Umbilical cord (tissue), 2 donors: ENCODE data around the gene KLHDC4. TPM values are rescaled to one million over a fixed set of nuclear protein-coding genes. Genes with fewer than 3 reads are reported as not detected.
"Not testable (repeated sequence)": the region's sequence is repeated elsewhere in the genome, so short reads cannot be mapped to it uniquely, and the experiment has no call there.

ENCODE experiments used
- DNase-seq: peaks from one replicate; pipeline ENCODE4 v3.0.0-alpha.2; 2015; ENCODE audit warnings: low spot score
- total RNA-seq: library from RNA; depleted of rRNA; stranded (reverse); fragments of >200 nt; gene quantifications from one replicate; pipeline ENCODE4 v1.2.3, GENCODE V29; 2014; ENCODE audit warnings: low replicate concordance; ENCODE audit not compliant: insufficient read depth

The KLHDC4 gene
- total RNA-seq, 1 donor from 2014 or later: 35.9 TPM

GRCh38 chr16:87720446-87720845 is 45.3 kb downstream of the KLHDC4 start:
- no peak for DNase-seq

DNA sequence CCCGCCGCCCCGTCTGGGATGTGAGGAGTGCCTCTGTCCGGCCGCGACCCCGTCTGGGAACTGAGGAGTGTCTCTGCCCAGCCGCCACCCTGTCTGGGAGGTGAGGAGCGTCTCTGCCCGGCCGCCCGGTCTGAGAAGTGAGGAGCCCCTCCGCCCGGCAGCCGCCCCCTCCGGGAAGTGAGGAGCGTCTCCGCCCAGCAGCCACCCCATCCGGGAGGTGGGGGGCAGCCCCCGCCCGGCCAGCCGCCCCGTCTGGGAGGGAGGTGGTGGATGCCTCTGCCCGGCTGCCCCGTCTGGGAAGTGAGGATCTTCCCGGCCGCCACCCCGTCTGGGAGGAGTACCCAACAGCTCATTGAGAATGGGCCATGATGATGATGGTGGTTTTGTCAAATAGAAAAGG is 47.0 kb downstream of the KLHDC4 start:
- not testable (repeated sequence) for DNase-seq

DNA sequence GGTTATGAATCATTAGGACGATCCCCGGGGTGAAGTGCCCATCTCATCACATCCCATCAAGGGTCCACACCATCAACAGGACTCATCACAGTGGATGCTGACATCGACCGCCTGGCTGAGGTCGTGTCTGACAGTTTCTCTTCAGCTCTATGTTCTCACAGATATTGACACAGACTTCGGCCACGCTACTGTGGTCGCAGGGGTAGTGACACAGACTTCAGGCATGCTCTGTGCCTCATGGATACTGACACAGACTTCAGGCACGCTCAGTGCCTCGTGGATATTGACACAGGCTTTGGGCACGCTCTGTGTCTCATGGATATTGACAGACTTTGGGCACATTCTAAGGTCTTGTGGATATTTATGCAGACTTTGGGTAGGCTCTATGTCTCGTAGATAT is 50.1 kb downstream of the KLHDC4 start:
- DNase-seq: no peak

DNA sequence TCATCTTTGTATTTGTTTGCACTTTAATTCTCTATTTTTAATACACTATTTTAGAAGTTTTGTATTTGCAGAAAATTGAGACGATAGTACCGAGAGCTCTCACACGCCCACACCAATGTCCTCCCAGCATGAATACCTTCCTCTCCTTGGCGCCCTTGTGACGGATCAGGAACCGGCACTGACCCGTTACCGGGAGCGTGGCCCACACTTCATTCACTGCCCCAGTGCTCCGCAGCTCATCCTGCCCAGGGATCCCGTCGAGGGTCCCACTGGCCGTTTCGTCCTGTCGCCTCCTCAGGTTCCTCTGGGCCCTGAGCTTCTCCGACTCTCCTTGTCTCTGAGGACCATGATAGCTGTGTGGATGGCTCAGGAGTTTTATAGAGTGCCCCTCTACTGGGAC is 50.6 kb downstream of the KLHDC4 start:
- DNase-seq: no peak

DNA sequence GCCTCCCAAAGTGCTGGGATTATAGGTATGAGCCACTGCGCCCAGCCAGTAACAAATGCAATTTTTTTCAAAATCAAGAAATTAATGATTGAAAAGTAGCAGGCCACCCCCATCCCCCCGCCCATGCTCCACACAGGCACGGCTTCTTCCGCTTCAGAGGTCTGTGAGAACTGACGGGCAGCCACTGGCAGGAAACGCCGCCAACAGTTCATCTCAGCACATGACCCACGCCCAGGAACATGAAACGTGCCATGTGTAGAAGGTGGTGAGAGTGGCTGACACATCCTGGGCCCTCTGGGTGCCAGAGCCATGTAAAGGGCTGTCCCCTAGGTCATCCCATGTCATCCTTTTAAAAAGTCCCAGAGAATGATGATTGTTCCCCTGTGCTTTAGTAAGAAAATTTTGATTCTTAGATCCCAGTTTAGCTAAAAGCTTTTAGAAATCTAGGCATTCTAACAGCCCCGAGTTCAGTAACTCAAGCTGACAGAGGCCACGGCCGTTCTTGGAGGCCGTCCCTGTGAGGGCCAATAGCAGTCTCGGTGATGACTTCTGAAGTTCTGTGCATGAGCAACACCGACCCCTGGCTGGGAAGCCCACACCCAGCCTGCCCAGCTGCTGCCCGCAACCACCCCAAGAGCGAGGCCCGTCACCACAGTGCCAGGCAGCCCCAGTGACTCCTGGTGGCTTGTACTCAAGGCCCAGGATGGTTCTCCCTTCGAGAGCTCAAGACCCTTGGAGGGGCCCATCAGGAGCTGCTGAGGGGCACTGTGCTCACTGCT is 52.1 kb downstream of the KLHDC4 start:
- no peak for DNase-seq

- no peak for DNase-seq
Observed at GRCh38 chr16:87712184-87712762, 53.5 kb downstream of the KLHDC4 start.

DNA sequence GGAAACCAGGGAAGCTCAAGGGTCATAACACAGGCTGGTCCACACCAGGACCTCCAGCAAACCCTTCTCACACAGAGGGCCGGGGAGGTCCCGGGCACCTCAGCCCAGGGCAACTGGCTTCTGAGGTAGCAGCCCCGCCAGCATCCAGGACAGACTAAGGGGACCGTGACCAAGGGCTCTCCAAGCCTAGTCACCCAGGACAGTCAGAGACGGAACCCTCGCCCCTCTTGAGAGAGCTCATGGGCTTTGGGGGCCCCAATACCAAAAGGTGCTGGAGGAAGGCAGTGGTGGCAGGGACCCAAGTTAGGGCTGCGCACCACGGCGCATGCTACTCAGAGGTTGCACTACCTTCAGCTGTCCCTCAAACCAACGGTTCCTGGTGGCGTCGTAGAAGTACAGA is 54.9 kb downstream of the KLHDC4 start:
- no peak for DNase-seq

GRCh38 chr16:87709677-87710076 is 56.1 kb downstream of the KLHDC4 start:
- DNase-seq: no peak

DNA sequence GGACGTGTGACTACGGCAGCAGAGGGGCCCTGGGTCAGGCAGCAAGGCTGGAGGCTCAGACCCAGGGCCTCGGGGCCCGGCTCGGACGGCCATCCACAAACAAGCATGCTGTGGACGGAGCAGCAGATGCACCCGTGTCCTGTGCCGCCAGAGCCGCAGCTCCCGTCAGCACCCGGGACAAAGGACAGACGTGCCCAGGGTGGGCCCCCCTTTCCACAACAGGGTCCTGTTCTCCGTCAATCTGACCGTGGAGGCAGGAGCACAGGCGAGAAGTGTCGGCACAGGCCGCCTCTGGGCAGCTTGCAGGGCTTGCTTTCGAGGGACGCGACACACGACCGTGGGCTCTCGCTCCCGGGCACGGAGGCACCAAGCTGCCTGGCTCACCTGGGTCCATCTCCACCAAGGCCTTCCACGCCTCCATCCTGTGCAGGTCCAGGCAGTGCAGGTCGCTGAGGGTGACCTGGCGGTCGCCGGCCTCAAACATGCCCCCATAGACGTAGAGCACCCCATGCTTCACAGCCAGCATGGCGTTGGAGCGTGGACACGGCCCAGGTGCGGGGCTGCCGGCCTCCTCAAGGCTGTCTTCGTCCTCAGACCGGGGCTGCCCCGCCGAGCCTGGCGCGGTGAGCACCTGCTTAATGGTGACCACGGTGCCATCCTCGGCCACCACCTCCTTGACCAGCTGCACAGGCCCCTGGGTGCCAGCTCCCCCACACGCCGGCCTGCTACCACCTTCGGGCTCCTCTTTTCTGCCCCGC is 56.7 kb downstream of the KLHDC4 start:
- no peak for DNase-seq

DNA sequence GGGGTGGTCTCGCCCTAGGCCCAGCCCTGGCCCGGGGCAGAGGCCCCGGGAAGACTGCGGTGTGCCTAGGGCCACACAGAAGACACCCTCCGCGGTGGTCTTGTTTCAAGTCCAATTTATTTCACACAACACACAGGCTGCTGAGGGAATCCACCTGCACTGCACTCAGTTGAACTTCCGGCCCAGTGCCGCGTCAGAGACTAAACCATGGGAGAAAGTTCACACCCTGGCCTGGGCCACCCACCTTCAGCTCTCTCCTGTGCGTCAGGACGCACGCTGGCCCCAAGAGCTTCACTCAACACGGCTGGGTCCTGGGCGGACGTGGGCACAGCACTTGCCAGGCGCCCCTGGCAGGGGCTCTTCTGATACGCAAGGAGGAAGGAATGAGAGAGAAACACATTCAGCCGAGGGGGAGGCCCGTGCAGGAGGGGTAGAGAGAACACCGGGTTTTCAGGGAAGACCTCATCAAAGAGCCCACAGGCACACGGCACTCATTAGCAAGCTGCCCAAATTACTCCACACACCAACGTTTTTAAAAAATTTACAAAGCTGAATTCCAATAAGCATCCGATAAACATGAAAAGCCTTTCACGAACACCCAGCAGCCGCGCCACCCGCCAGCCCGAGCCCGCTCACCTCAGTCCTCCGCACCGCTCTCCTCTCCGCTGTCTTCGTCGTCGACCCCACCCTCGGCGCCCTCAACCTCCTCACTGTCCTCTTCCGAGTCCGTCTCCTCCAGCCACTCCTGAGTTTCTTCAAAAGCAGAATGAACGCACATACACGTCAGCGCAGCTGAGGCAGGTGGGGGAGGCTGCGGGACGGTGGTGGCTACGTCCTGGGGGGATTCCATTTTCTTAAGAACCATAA is 57.8 kb downstream of the KLHDC4 start:
- no peak for DNase-seq

DNA sequence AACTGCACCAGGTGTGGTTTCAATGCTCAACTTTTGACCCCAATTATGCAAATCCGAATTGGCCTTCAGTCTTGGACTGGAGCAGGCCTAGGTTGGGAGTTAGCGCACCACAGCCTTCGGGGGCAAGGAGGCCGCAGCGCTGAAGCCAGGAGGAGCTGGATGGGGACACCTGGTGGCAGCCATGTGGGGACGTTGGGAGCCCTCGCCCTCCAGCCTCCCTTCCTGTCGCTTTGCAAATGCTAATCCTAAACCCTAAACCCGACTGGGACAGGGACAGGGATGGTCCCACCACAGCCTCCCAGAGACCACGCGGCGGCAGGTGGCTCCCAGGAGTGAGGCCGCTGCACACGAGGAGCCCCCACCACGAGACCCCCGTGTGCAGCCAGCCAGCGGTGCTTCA is 58.7 kb downstream of the KLHDC4 start:
- DNase-seq: no peak

DNA sequence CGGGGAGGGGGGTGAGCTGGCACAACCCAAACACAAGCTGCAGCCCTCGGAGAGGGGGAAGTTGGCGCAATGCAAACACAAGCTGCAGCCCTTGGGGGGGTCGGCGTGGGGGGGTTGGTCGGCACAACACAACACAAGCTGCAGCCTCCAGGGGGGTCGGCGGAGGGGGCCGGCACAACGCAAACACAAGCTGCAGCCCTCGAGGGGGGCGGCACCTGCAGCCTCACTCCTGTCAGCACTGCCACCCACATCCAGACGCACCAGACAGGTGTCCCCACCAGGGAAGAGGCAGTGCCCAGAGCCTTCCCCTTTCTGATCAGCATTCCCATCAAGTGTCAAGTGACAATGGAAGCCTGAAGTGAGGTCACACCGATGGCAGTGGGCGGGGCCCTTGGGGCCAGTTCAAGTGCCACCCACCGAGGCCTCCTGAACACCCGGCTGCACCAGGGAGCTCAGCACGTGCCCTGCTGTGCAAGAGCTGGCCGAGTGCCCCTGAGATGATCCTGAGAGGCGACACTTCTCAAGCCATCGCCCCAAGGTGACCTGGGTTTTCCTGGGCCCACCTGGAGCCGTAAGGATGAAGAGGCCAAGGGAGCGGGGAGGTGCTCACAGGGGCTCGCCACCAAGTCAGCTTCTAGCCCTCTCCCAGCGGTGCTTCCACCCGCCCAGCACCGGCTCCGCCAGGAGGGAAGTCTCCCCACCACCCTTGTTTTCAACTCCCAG is 59.3 kb downstream of the KLHDC4 start:
- DNase-seq: no peak

DNA sequence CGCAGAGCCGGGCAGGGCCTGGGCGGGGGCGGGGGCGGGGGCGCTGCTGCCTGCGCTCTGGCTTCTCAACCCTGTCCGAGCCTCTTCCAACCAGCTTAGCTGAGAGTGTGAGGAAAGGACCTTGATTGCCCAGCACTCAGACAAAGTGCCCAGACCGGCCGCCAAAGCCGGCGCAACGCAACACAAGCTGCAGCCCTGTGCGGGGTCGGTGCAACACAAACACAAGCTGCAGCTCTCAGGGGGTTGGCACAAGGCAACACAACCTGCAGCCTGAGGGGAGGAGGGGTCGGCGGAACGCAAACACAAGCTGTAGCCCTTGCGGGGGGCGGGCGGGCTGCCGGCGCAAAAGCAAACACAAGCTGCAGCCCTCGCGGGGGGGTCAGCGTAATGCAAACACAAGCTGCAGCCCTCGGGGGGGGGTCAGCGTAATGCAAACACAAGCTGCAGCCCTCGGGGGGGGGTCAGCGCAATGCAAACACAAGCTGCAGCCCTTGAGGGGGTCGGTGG is 60.0 kb downstream of the KLHDC4 start:
- DNase-seq: no peak

DNA sequence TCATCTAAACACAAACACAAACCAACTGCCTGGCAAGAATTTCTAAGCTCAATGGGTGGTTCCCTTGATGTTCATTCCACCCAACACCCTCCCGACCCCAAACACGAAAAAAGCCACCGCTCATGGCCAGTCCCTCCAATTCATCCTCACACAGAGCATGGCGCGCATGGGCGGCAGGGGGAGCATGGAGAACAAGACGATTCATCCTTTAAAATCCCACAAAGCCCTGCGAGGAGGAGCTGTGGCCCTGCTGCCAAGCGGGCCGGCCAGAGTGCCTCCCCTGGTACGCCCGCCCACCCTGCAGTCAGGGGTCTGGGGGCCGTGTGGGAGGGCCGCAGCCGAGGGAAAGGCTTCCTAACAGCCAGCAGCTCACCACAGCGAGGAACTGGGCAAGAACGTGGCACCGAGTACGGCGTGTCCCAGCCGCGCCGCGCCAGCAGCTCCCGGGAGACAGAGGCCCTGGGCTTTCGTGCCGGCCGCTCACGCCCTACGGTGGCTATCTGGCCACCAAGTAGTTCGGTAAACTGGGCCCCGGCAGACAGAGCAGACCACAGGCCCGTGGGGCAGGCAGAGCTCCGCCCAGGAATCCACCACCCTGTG is 60.9 kb downstream of the KLHDC4 start:
- DNase-seq: no peak

DNA sequence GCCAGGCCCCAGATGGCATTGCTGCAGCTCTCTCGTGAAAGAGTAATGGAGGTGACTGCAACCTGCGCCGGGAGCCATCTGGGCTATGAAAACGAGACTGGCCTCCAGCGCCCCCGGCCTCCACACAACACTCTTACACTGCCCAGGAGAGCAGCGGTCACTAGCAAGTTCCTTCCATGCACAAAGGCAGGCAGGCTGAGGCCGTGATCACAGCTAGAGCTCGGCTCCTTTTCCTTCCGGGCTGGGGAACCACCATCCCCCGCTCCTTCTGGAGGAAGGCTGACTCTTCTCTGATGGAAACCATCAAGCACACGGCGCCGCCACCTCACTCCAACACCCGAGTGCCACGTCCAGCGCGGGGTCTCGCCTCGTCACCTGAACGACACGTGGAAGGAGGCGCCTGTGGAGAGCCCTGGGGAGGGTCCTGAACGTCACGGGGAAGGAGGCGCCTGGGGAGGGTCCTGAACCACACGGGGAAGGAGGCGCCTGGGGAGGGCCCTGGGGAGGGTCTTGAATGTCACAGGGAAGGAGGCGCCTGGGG is 61.9 kb downstream of the KLHDC4 start:
- no peak for DNase-seq

DNA sequence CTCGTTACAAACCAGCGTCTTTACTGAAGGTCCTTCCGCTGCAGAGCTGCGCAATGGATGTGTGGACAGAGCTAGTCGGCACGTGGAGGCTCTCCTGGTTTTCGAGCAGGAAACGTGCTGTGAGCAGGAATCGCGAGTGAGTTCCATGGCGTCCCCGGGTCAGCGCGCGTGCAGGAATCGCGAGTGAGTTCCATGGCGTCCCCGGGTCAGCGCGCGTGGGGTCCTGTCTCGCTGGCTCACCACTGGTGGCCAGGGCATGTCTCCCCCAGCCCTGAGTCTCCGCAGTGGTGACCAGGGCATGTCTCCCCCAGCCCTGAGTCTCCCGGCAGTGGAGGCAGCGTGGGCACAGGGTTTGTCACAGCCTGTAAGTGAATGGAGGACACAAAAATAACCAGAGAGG is 62.7 kb downstream of the KLHDC4 start:
- DNase-seq: no peak

DNA sequence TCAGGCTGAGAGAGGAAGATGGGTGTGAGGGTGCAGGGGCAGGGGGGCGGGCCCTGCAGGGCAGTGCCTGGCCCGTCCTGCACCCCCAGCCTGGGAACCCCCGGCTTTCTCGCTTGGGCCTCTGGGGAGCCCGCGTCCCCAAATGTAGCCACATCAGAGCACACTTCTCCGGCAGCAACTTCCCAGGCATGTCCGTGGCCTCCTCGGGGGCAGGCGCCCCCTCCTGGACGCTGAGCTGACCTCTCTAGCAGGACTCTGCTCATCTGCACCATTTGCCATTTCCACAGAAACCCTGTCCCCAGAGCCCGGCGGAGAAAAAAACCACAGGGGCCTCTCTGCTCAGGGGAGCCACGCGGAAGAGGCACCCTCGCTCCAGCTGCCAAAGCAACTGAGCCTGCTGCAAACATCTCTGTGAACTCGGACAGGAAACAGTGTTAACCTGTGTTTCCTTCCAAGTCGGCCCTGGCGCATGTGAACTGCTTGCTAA is 63.4 kb downstream of the KLHDC4 start:
- no peak for DNase-seq

DNA sequence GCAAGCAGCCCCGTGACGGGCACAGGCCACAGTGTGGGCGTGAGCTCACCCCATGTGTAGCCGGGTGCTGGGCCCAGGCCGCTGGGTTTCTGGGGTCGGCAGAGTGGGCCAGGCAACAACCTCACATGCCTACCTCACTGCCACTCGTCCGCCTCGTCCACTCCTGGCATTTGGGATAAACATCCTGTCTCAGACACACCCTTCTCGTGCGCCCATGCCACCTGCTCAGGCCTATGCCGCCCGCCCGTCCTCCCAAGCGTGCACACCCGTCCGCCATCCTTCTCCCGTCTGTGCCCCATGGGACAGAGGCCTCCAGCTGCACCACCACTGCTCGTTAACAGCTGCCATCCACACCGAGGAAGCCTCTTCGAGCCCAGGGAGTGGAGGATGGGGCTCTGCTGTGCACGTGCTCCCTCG is 64.3 kb downstream of the KLHDC4 start:
- DNase-seq: no peak

- no peak for DNase-seq
Observed at GRCh38 chr16:87701078-87701460, 64.7 kb downstream of the KLHDC4 start.
